CD4-positive, alpha-beta memory T cell (primary cell): ENCODE measurements around the gene C19orf44. TPM values are rescaled to one million over a fixed set of nuclear protein-coding genes. Genes with fewer than 3 reads are reported as not detected.
A peak's percentile ranks its signal among the peaks of the same experiment; 100 is the strongest.

Experiments
- CTCF ChIA-PET: fragments of 350-600 bp; sonication (Branson Sonifier 250); formaldehyde crosslinking; loops from one replicate; lab custom pipeline; 2021; ENCODE audit warnings: inconsistent platforms; ENCODE audit not compliant: partially characterized antibody; lab: Charles Lee
- POLR2A ChIA-PET: fragments of 350-600 bp; sonication (Branson Sonifier 250); formaldehyde crosslinking; loops from one replicate; lab custom pipeline; 2021; ENCODE audit not compliant: partially characterized antibody; lab: Charles Lee
- DNase-seq, 5 donors: peaks; one replicate each; pipeline versions ENCODE4 v3.0.0 to v3.0.0-alpha.2; 2020 to 2022; ENCODE audit warnings: mixed read lengths in 1 of 5
- H3K27ac ChIP-seq: one replicate; pipeline ENCODE4 v1.7.0; 2013; ENCODE audit warnings: low read depth, low read length
- H3K27me3 ChIP-seq: 2 replicates; pipeline ENCODE4 v1.7.0; 2013; ENCODE audit warnings: mild to moderate bottlenecking, low read length, moderate library complexity; ENCODE audit not compliant: insufficient read depth
- H3K36me3 ChIP-seq: 2 replicates; pipeline ENCODE4 v1.7.0; 2013; ENCODE audit warnings: mild to moderate bottlenecking, low read length, moderate library complexity; ENCODE audit not compliant: insufficient read depth
- H3K4me1 ChIP-seq: 2 replicates; pipeline ENCODE4 v1.7.0; 2013; ENCODE audit warnings: mild to moderate bottlenecking, low read length, moderate library complexity; ENCODE audit not compliant: insufficient read depth
- H3K4me3 ChIP-seq, 2 donors: one replicate each; pipeline ENCODE4 v1.7.0; 2013; ENCODE audit warnings: low read length in 2 of 2, mild to moderate bottlenecking in 1 of 2
- H3K9me3 ChIP-seq, 2 donors: one replicate each; pipeline ENCODE4 v1.7.0; 2013; ENCODE audit warnings: low read length in 2 of 2, control low read depth in 1 of 2; ENCODE audit not compliant: control insufficient read depth in 1 of 2
- H3K27ac Mint-ChIP-seq, 7 donors: one replicate each; pipeline ENCODE4 v1.8.0; 2020 to 2021; ENCODE audit warnings: mixed read lengths in 7 of 7, mild to moderate bottlenecking in 6 of 7, inconsistent platforms in 3 of 7, moderate library complexity in 3 of 7
- H3K27me3 Mint-ChIP-seq, 2 donors: one replicate each; pipeline ENCODE4 v1.8.0; 2020 to 2021; ENCODE audit warnings: mixed read lengths in 2 of 2
- H3K36me3 Mint-ChIP-seq, 2 donors: one replicate each; pipeline ENCODE4 v1.8.0; 2020 to 2021; ENCODE audit warnings: mixed read lengths in 2 of 2, inconsistent platforms in 1 of 2, mild to moderate bottlenecking in 1 of 2
- H3K4me1 Mint-ChIP-seq, 4 donors: one replicate each; pipeline ENCODE4 v1.8.0; 2020 to 2021; ENCODE audit warnings: mixed read lengths in 4 of 4, mild to moderate bottlenecking in 1 of 4
- H3K4me3 Mint-ChIP-seq, 8 donors: one replicate each; pipeline ENCODE4 v1.8.0; 2020 to 2021; ENCODE audit warnings: mixed read lengths in 8 of 8, mild to moderate bottlenecking in 7 of 8, moderate library complexity in 6 of 8, inconsistent platforms in 3 of 8
- H3K9me3 Mint-ChIP-seq, 8 donors: one replicate each; pipeline ENCODE4 v1.8.0; 2020 to 2021; ENCODE audit warnings: mixed read lengths in 8 of 8, mild to moderate bottlenecking in 5 of 8, inconsistent platforms in 3 of 8, moderate library complexity in 1 of 8
- intact Hi-C: fragments of 100-400 bp; cut with micrococcal nuclease; formaldehyde crosslinking; loops from one replicate; pipeline ENCODE4 v1.15.1; 2023
- polyA plus RNA-seq, 2 donors: library from polyadenylated mRNA; unstranded; fragments of 300-500 nt; fragmentation: Illumina TruSeq; gene quantifications; one replicate each; pipeline ENCODE4 v1.2.3, GENCODE V29; 2021
- total RNA-seq, 2 experiments: library from RNA; stranded (reverse); gene quantifications; one replicate each; pipeline ENCODE4 v1.2.3, GENCODE V29; 2021

The C19orf44 gene
- total and polyA plus RNA-seq, 4 experiments from 2014 or later: 0.38 to 6.7 (median 3.1) TPM

DNA sequence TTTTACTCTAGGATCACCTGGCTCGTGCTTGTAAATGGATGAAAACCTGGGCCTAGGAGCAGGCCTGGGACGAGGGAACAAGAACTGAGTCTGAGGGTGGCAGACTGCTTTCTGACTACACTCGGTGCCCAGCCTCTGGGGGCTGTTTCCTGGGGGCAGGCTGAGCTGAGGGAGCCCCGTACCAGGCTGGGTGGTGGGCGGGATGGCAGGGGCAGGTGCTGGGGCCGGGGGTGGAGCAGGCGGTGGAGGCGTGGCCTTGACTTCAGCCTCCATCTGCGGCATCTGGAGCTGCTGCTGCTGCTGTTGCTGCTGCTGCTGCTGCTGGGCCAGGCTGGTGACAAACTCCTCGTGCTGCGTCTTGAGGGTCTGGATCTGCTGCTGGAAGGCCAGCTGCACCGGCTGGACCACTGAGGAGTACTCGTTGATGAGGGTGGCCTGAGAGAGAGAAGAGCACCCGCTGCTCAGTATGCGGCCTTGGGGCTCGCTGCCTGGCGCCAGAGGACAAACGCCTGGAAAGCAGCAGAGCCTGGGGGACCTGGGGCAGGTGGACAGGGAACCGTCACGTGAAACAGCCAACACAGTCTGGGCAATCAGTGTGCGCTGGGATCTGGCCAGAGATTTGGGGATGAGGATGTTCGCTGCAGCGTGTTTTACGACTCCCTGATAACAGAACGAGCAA lies 33.4 kb downstream of the C19orf44 start:
- CTCF ChIA-PET: interaction anchor here (2.3 kb wide), 1 partner anchor 131 kb away, joined by 8 read pairs; the partner anchor contains the start of genes SMIM7 and TMEM38A
- POLR2A ChIA-PET: no interaction called here
- Mint-ChIP-seq H3K36me3 (peaks cover 26 to 63% of the 10 kb centered on the region in 2 donors), H3K27ac (peak overlapping the region in 1 of 7 donors; percentile 31), H3K4me1 (peaks cover 0 to 3% (median 0%) of the 10 kb centered on the region in 4 donors), H3K27me3 (no peaks in the 10 kb centered on the region), H3K9me3 (no peaks in the 10 kb centered on the region), H3K4me3 (no peak overlapping the region)
- DNase-seq: no peak
- Histone ChIP-seq H3K27me3 (no peaks in the 10 kb centered on the region), H3K4me3 (no peak overlapping the region), H3K27ac (no peak overlapping the region), H3K4me1 (no peaks in the 10 kb centered on the region), H3K36me3 (peaks cover 71% of the 10 kb centered on the region), H3K9me3 (no peaks in the 10 kb centered on the region)
- intact Hi-C loops: no loop called here

DNA sequence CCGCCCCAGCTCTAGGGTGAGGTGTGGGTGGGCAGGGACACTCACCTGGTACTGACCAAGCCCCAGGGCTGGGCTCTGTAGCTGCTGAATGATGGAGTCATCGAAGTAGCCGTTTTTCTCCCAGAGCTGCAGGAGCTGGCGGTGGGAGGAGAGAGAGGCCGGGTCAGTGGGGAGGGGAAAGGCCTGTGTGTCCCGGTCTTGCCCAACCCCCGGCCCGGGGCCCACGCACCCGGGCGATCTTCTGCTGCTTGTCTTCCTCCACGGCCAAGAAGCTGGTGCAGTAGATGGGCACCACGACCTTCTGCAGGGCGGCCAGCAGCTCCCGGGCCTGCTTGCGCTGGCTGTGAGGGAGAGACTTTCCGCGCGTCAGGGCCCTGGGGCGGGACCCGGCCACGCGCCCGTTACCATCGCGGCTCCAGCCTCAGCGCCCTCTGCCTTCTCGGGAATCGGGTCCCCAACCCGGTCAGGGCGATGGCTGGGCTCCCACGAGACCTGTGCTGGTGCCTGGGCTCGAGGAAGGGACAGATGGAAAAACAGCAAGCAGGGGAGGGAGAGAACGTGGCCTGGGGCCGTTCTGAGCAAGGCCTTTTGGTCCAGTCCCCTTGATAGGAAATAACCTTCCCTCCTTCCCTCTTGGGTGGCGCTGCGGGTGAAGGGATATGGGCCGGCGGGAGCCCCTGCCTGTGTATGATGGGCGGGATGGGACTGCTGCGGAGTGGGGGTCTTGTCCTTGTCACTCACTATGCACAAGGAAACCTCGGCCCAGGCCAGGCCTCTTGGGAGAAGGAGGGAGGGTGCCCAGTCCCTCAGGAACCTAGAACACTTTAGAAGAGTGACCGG lies 34.6 kb downstream of the C19orf44 start:
- peaks cover 78% of the 10 kb centered on the region for H3K36me3 ChIP-seq
- POLR2A ChIA-PET: no interaction called here
- Mint-ChIP-seq H3K4me1 (peaks cover 0 to 3% (median under 1%) of the 10 kb centered on the region in 4 donors), H3K36me3 (peaks cover 28 to 60% of the 10 kb centered on the region in 2 donors), H3K4me3 (no peak overlapping the region), H3K27ac (peak overlapping the region in 1 of 7 donors; percentile 41), H3K27me3 (no peaks in the 10 kb centered on the region), H3K9me3 (no peaks in the 10 kb centered on the region)
- no peaks in the 10 kb centered on the region for H3K27me3 ChIP-seq
- H3K27ac ChIP-seq: no peak overlapping the region
- H3K9me3 ChIP-seq: no peaks in the 10 kb centered on the region
- no peak overlapping the region for H3K4me3 ChIP-seq
- intact Hi-C loops: no loop called here
- CTCF ChIA-PET: no interaction called here
- no peaks in the 10 kb centered on the region for H3K4me1 ChIP-seq
- DNase-seq: no peak

DNA sequence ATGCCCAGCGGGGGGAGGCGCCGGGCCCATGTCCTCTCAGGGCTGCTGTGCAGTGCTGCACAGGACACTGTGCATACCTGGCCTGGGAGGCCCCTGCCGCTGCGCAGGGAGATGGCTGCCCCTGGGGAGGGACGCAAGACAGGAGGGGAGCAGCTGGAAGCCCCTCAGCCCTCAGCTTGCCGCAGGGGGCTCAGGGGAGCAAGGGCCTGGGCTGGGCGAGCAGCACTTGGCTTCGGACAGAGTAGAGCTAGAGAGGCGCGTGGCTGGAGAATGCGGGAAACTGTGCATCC lies 35.1 kb downstream of the C19orf44 start:
- H3K4me3 ChIP-seq: no peak overlapping the region
- no peaks in the 10 kb centered on the region for H3K27me3 ChIP-seq
- H3K4me1 ChIP-seq: no peaks in the 10 kb centered on the region
- Mint-ChIP-seq H3K27ac (peak overlapping the region in 1 of 7 donors; percentile 51), H3K4me3 (no peak overlapping the region), H3K36me3 (peaks cover 27 to 60% of the 10 kb centered on the region in 2 donors), H3K4me1 (peaks cover 0 to 7% (median 2%) of the 10 kb centered on the region in 4 donors), H3K27me3 (no peaks in the 10 kb centered on the region), H3K9me3 (no peaks in the 10 kb centered on the region)
- POLR2A ChIA-PET: no interaction called here
- H3K36me3 ChIP-seq: peaks cover 73% of the 10 kb centered on the region
- no peak for DNase-seq
- no peaks in the 10 kb centered on the region for H3K9me3 ChIP-seq
- intact Hi-C loops: no loop called here
- CTCF ChIA-PET: no interaction called here
- no peak overlapping the region for H3K27ac ChIP-seq

DNA sequence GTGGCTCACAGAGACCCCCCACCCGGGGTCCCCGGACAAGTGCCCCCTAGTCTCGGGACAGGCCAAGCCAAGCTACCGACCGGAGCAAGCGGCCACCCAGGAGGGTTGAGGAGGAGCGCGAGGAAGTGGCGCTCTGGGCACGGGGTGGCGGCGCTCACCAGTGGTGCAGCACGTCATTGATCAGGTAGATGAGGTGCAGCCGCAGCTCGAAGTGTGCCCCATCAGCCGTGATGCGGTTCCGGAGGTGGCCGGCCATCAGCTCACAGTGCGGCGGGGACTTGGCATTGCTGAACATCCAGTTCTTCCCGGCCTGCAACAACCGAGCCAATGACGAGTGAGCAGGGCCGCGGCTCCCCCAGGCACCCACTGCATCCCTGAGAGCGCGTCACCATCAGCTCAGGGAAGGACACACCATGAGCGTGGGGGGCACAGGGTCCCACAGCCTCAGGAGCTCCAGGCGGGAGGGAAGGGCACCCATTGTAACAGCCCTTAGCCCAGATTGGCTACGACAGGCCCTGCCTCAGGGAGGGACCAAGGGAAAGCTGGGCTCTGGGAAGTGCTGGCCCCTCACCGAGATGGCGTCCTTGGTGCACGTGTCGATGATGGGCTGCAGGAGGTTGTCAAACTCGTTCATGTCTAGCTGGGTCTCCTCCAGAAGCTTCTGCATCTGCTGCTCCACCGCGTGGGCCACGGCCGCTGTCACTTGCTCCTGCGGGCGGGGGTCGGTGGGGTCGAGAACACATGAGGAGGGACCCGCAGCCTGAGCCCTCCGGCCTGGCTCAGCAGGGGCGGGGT lies 36.4 kb downstream of the C19orf44 start:
- Mint-ChIP-seq H3K27me3 (no peaks in the 10 kb centered on the region), H3K27ac (no peak overlapping the region), H3K9me3 (no peaks in the 10 kb centered on the region), H3K4me3 (no peak overlapping the region), H3K4me1 (peaks cover 5 to 13% (median 7%) of the 10 kb centered on the region in 4 donors), H3K36me3 (peaks cover 31 to 65% of the 10 kb centered on the region in 2 donors)
- H3K4me3 ChIP-seq: no peak overlapping the region
- peaks cover 5% of the 10 kb centered on the region for H3K4me1 ChIP-seq
- H3K27me3 ChIP-seq: no peaks in the 10 kb centered on the region
- H3K27ac ChIP-seq: no peak overlapping the region
- intact Hi-C loops: no loop called here
- CTCF ChIA-PET: no interaction called here
- POLR2A ChIA-PET: interaction anchor here (1.3 kb wide), 1 partner anchor 10 kb away, joined by 4 read pairs; no protein-coding TSS in a partner anchor
- no peak for DNase-seq
- H3K9me3 ChIP-seq: no peaks in the 10 kb centered on the region
- H3K36me3 ChIP-seq: peaks cover 60% of the 10 kb centered on the region

DNA sequence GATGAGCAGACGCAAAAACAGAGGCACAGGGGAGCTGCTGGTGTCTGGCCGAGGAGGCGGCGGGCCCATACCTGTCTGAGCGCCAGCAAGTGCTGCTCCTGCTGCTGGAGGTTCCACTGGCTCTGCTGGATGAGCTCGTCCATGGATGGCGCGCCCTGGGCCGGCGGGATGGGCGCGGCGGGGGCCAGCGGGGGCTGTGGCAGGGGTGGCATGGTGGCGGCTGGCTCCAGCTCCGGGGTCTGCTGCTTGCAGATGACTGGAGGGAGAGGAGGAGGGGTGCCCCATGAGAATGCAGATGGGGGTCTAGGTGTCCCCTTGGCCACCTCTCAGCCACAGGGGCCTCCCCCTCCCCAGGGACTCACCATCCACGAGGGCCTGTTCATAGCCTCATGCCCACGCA lies 39.2 kb downstream of the C19orf44 start:
- no peak overlapping the region for H3K4me3 ChIP-seq
- H3K36me3 ChIP-seq: peaks cover 46% of the 10 kb centered on the region
- intact Hi-C loops: no loop called here
- no peaks in the 10 kb centered on the region for H3K27me3 Mint-ChIP-seq
- peaks cover 14 to 40% (median 25%) of the 10 kb centered on the region in 4 donors for H3K4me1 Mint-ChIP-seq
- ChIA-PET CTCF (no interaction called here), POLR2A (no interaction called here)
- no peaks in the 10 kb centered on the region for H3K27me3 ChIP-seq
- H3K27ac Mint-ChIP-seq: no peak overlapping the region
- H3K36me3 Mint-ChIP-seq: peaks cover 38 to 55% of the 10 kb centered on the region in 2 donors
- no peak overlapping the region for H3K27ac ChIP-seq
- no peak overlapping the region for H3K4me3 Mint-ChIP-seq
- no peak for DNase-seq
- no peaks in the 10 kb centered on the region for H3K9me3 ChIP-seq
- H3K9me3 Mint-ChIP-seq: no peaks in the 10 kb centered on the region
- H3K4me1 ChIP-seq: peaks cover 27% of the 10 kb centered on the region

DNA sequence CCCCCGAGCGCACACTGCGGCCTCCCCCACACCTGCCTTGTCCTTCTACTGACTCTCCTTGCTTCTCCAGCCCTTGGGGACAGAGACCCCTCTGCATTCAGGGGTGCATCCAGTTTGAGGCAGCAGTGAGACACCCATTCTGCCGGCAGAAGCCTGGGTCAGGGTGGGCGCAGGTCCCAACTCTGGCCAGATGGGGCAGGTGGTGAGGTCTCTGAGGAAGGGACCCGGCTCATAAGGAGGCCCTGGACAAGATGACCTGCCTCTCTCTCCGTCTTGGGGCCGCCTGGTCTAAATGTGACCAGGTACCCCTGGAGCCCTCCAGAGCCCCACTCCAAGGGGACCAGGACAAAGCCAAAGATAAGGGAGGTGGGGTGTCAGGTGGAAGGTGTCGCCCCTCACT lies 39.9 kb downstream of the C19orf44 start:
- Mint-ChIP-seq H3K4me3 (peak overlapping the region in 1 of 8 donors; percentile 52), H3K36me3 (peaks cover 38 to 52% of the 10 kb centered on the region in 2 donors), H3K9me3 (no peaks in the 10 kb centered on the region), H3K4me1 (peaks cover 16 to 47% (median 29%) of the 10 kb centered on the region in 4 donors), H3K27me3 (no peaks in the 10 kb centered on the region), H3K27ac (no peak overlapping the region)
- ChIA-PET POLR2A (no interaction called here), CTCF (no interaction called here)
- DNase-seq: no peak
- H3K27ac ChIP-seq: no peak overlapping the region
- H3K4me1 ChIP-seq: peaks cover 35% of the 10 kb centered on the region
- peaks cover 40% of the 10 kb centered on the region for H3K36me3 ChIP-seq
- H3K27me3 ChIP-seq: no peaks in the 10 kb centered on the region
- H3K4me3 ChIP-seq: no peak overlapping the region
- intact Hi-C loops: no loop called here
- no peaks in the 10 kb centered on the region for H3K9me3 ChIP-seq

DNA sequence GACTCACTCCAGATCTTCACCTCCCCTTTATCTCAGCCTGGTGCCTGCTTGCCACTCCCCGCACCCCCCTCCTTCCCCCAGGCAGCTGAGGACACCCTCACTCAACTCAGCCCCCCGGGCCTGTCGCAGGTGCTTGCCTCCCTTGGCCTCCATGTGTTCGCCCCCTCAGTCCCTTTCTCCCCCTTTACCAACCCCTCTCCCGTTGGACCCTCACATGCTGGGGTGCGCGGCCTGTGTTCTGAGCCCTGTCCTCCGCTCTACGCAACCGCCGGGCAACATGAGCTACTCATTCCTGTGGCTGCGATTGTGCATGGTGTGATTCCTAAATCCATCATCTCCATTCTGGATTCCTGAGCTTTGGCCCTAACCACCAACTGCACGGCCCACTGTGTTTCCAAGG lies 40.9 kb downstream of the C19orf44 start:
- Histone ChIP-seq H3K4me1 (peaks cover 40% of the 10 kb centered on the region), H3K9me3 (no peaks in the 10 kb centered on the region), H3K27ac (no peak overlapping the region), H3K4me3 (no peak overlapping the region), H3K36me3 (peaks cover 30% of the 10 kb centered on the region), H3K27me3 (no peaks in the 10 kb centered on the region)
- H3K4me3 Mint-ChIP-seq: peak overlapping the region in 1 of 8 donors; percentile 67
- H3K9me3 Mint-ChIP-seq: no peaks in the 10 kb centered on the region
- peaks cover 34 to 48% of the 10 kb centered on the region in 2 donors for H3K36me3 Mint-ChIP-seq
- peaks cover 20 to 54% (median 33%) of the 10 kb centered on the region in 4 donors for H3K4me1 Mint-ChIP-seq
- H3K27ac Mint-ChIP-seq: peak overlapping the region in 1 of 7 donors; percentile 55
- ChIA-PET POLR2A (no interaction called here), CTCF (no interaction called here)
- intact Hi-C loops: no loop called here
- no peak for DNase-seq
- H3K27me3 Mint-ChIP-seq: no peaks in the 10 kb centered on the region
